Fibroblast of lung (primary cell): ENCODE results near the gene TPP2. TPM values are rescaled to one million over a fixed set of nuclear protein-coding genes. Genes with fewer than 3 reads are reported as not detected.

ENCODE experiments used
- DNase-seq, 2 donors: peaks; one replicate each; pipeline versions ENCODE4 v3.0.0 to v3.0.0-alpha.2; 2010; ENCODE audit warnings: low read depth in 2 of 2
- H2AFZ ChIP-seq: 2 replicates; pipeline ENCODE4 v1.5.1; 2012; ENCODE audit warnings: low read length, control low read depth, inconsistent platforms
- H3K27ac ChIP-seq: 2 replicates; pipeline ENCODE4 v1.5.1; 2011; ENCODE audit warnings: low read length, control low read depth; ENCODE audit not compliant: insufficient read depth
- H3K27me3 ChIP-seq: 2 replicates; pipeline ENCODE4 v1.5.1; 2011; ENCODE audit warnings: mild to moderate bottlenecking, low read length; ENCODE audit not compliant: control insufficient read depth, insufficient read depth
- H3K36me3 ChIP-seq: 2 replicates; pipeline ENCODE4 v1.5.1; 2011; ENCODE audit warnings: low read length; ENCODE audit not compliant: control insufficient read depth, insufficient read depth
- H3K4me1 ChIP-seq: 2 replicates; pipeline ENCODE4 v1.5.1; 2011; ENCODE audit warnings: low read length; ENCODE audit not compliant: control insufficient read depth, insufficient read depth; ENCODE audit errors: extremely low read depth
- H3K4me2 ChIP-seq: 2 replicates; pipeline ENCODE4 v1.5.1; 2011; ENCODE audit warnings: low read length, control low read depth; ENCODE audit not compliant: insufficient read depth; ENCODE audit errors: extremely low read depth
- H3K4me3 ChIP-seq, 4 experiments: fragments of 200-600 bp in 1 of 4; sonication (generic) in 1 of 4; replicated peaks in 1 of 4; 2 replicates each; pipeline ENCODE4 v1.5.1; 2011 to 2016; ENCODE audit warnings: low read length in 4 of 4, low read depth in 3 of 4, mild to moderate bottlenecking in 3 of 4, control low read depth in 2 of 4, inconsistent platforms in 1 of 4, mixed read lengths in 1 of 4; ENCODE audit not compliant: insufficient read depth in 1 of 4; ENCODE audit errors: control extremely low read depth in 1 of 4
- H3K79me2 ChIP-seq: 2 replicates; pipeline ENCODE4 v1.5.1; 2012; ENCODE audit warnings: mild to moderate bottlenecking, low read length, inconsistent platforms; ENCODE audit not compliant: control insufficient read depth, insufficient read depth
- H3K9ac ChIP-seq: 2 replicates; pipeline ENCODE4 v1.5.1; 2011; ENCODE audit warnings: mild to moderate bottlenecking, low read length, control low read depth; ENCODE audit not compliant: insufficient read depth
- H3K9me3 ChIP-seq: 2 replicates; pipeline ENCODE4 v1.5.1; 2012; ENCODE audit warnings: low read depth, low read length; ENCODE audit not compliant: control insufficient read depth, insufficient read depth
- H4K20me1 ChIP-seq: 2 replicates; pipeline ENCODE4 v1.5.1; 2011; ENCODE audit warnings: low read length; ENCODE audit not compliant: control insufficient read depth, insufficient read depth; ENCODE audit errors: extremely low read depth
- EZH2 ChIP-seq: IDR thresholded peaks from 2 replicates; pipeline ENCODE4 v1.5.1; 2012; ENCODE audit warnings: low read length, control low read depth, mild to moderate bottlenecking; ENCODE audit errors: missing control alignments
- polyA plus RNA-seq, 2 donors: library from polyadenylated mRNA; depleted of rRNA in 1 of 2; stranded (reverse) in 1 of 2; unstranded in 1 of 2; fragments of >200 nt; gene quantifications; 2 replicates each; pipeline ENCODE4 v1.2.1, GENCODE V29; 2011 to 2012; ENCODE audit warnings: missing spikeins in 1 of 2
- total RNA-seq: library from RNA; depleted of rRNA; stranded (reverse); fragments of >200 nt; gene quantifications from 2 replicates; pipeline ENCODE4 v1.2.1, GENCODE V29; 2014
- TF ChIP-seq, protein P1 (sequence below), 2 donors: IDR thresholded peaks in 1 of 2; conservative IDR thresholded peaks in 1 of 2; 1 replicate in 1 of 2; 2 replicates in 1 of 2; pipeline ENCODE4 v1.5.1; 2011 to 2012; ENCODE audit warnings: low read length in 2 of 2, control low read depth in 1 of 2, inconsistent platforms in 1 of 2, low read depth in 1 of 2, mild to moderate bottlenecking in 1 of 2

TPP2 gene
- total and polyA plus RNA-seq, 2 donors (not counting 1 experiment from before 2014, with no cell fraction given): 45.0 to 60.3 TPM

DNA sequence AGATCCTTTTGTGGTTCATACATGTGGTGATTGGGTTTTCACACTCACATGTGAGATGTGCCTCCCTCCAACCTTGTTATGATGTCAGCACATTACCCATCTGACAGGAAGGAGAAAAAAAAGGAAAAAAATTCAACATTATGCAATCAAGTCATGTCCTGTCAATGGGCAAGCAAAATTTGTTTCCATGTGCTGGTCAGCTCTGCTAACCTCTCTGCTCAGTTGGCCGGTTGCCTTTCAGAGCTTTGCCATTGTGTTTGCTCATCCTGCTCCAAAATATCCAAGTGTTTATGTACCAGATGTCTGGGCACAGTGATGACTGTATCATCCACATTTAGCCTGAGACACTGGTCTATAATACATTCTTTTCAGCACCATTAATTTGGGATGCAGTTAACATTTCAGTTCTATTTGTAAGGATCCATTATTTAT, 125.0 kb downstream of the TPP2 start:
- Histone ChIP-seq H3K9ac (no peak overlapping the region), H3K36me3 (no peaks in the 10 kb centered on the region), H3K4me3 (no peak overlapping the region), H2AFZ (no peak overlapping the region), H3K4me1 (no peaks in the 10 kb centered on the region), H3K27me3 (no peaks in the 10 kb centered on the region), H4K20me1 (no peaks in the 10 kb centered on the region), H3K79me2 (no peaks in the 10 kb centered on the region), H3K9me3 (no peaks in the 10 kb centered on the region), H3K4me2 (no peak overlapping the region), H3K27ac (no peak overlapping the region)
- peak; percentile 8 to 34 for DNase-seq
- TF ChIP-seq EZH2: no peak
- TF ChIP-seq, protein P1, sequence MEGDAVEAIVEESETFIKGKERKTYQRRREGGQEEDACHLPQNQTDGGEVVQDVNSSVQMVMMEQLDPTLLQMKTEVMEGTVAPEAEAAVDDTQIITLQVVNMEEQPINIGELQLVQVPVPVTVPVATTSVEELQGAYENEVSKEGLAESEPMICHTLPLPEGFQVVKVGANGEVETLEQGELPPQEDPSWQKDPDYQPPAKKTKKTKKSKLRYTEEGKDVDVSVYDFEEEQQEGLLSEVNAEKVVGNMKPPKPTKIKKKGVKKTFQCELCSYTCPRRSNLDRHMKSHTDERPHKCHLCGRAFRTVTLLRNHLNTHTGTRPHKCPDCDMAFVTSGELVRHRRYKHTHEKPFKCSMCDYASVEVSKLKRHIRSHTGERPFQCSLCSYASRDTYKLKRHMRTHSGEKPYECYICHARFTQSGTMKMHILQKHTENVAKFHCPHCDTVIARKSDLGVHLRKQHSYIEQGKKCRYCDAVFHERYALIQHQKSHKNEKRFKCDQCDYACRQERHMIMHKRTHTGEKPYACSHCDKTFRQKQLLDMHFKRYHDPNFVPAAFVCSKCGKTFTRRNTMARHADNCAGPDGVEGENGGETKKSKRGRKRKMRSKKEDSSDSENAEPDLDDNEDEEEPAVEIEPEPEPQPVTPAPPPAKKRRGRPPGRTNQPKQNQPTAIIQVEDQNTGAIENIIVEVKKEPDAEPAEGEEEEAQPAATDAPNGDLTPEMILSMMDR (conservative IDR thresholded peaks at IDR 0.05 in 1 of 2, IDR thresholded peaks at IDR 0.05 in 1 of 2; ENCODE audit: low read depth in 1 of 2, low read length in 2 of 2): no peak

GRCh38 chr13:102724923-102725322, 128.1 kb downstream of the TPP2 start:
- Histone ChIP-seq H3K4me1 (no peaks in the 10 kb centered on the region), H3K36me3 (no peaks in the 10 kb centered on the region), H3K9me3 (no peaks in the 10 kb centered on the region), H2AFZ (no peak overlapping the region), H3K79me2 (no peaks in the 10 kb centered on the region), H4K20me1 (no peaks in the 10 kb centered on the region), H3K27me3 (no peaks in the 10 kb centered on the region), H3K9ac (no peak overlapping the region), H3K27ac (no peak overlapping the region), H3K4me2 (no peak overlapping the region), H3K4me3 (no peak overlapping the region)
- TF ChIP-seq, protein P1 (conservative IDR thresholded peaks at IDR 0.05 in 1 of 2, IDR thresholded peaks at IDR 0.05 in 1 of 2; ENCODE audit: low read depth in 1 of 2, low read length in 2 of 2): peak; percentile 40 to 55
- no peak for TF ChIP-seq EZH2
- DNase-seq: peak; percentile 24 to 65

- H3K27me3 ChIP-seq: no peaks in the 10 kb centered on the region
- H3K36me3 ChIP-seq: no peaks in the 10 kb centered on the region
- no peaks in the 10 kb centered on the region for H3K9me3 ChIP-seq
- H3K4me3 ChIP-seq: no peak overlapping the region
- no peaks in the 10 kb centered on the region for H3K79me2 ChIP-seq
- no peak for TF ChIP-seq EZH2
- TF ChIP-seq, protein P1 (conservative IDR thresholded peaks at IDR 0.05 in 1 of 2, IDR thresholded peaks at IDR 0.05 in 1 of 2; ENCODE audit: low read depth in 1 of 2, low read length in 2 of 2): no peak
- no peak overlapping the region for H2AFZ ChIP-seq
- H3K9ac ChIP-seq: no peak overlapping the region
- no peaks in the 10 kb centered on the region for H3K4me1 ChIP-seq
- DNase-seq: no peak
- no peak overlapping the region for H3K4me2 ChIP-seq
- no peaks in the 10 kb centered on the region for H4K20me1 ChIP-seq
- H3K27ac ChIP-seq: no peak overlapping the region
Measured at GRCh38 chr13:102726430-102726829, 129.6 kb downstream of the TPP2 start.

Other genes starting within 250 kb of the TPP2 start
- gene FGF14, start 194.9 kb upstream of the TPP2 start, total RNA-seq: 7.8 and 8.0 TPM in 2 replicates
- 0.37 and 0.94 TPM in 2 replicates for gene FGF14, start 194.9 kb upstream of the TPP2 start, polyA plus RNA-seq
- 0.17 TPM in 1 of 2 replicates, not detected in the other for gene METTL21C, start 98.1 kb downstream of the TPP2 start, total RNA-seq
- gene METTL21C, start 98.1 kb downstream of the TPP2 start, polyA plus RNA-seq: not detected in 2 replicates
- 11.9 and 14.1 TPM in 2 replicates for gene TEX30, start 176.8 kb downstream of the TPP2 start, total RNA-seq
- 12.7 and 21.5 TPM in 2 replicates for gene TEX30, start 176.8 kb downstream of the TPP2 start, polyA plus RNA-seq
- gene POGLUT2, start 202.0 kb downstream of the TPP2 start, total RNA-seq: 11.7 and 14.6 TPM in 2 replicates
- gene POGLUT2, start 202.0 kb downstream of the TPP2 start, polyA plus RNA-seq: 11.6 and 18.1 TPM in 2 replicates
- 19.8 and 22.3 TPM in 2 replicates for gene BIVM, start 202.1 kb downstream of the TPP2 start, total RNA-seq
- 15.7 and 22.4 TPM in 2 replicates for gene BIVM, start 202.1 kb downstream of the TPP2 start, polyA plus RNA-seq
- gene ERCC5, start 249.0 kb downstream of the TPP2 start, total RNA-seq: 66.0 and 78.9 TPM in 2 replicates
- gene ERCC5, start 249.0 kb downstream of the TPP2 start, polyA plus RNA-seq: 30.0 and 36.6 TPM in 2 replicates